ENCODE results near the gene LARP4B.

LARP4B gene

GRCh38 chr10:931326-932318 lies at the start of gene LARP4B:
TSS of gene LARP4B (minus strand) at chr10:931705. CDS start at chr10:885721, 45,984 bp downstream.
- DNase-seq: peak; percentile 37

GRCh38 chr10:980468-981093 lies 49.1 kb upstream of the LARP4B start:
- DNase-seq: no peak

GRCh38 chr10:978826-979421 lies 47.4 kb upstream of the LARP4B start:
- no peak for DNase-seq

GRCh38 chr10:976316-976715 lies 44.8 kb upstream of the LARP4B start:
- DNase-seq: no peak

- peak; percentile 35 for DNase-seq
Measured at GRCh38 chr10:974785-975074, 43.2 kb upstream of the LARP4B start.

GRCh38 chr10:974038-974784 lies 42.7 kb upstream of the LARP4B start:
- peak; percentile 28 for DNase-seq

- no peak for DNase-seq
Measured at GRCh38 chr10:972763-973162, 41.3 kb upstream of the LARP4B start.

GRCh38 chr10:971613-972012 lies 40.1 kb upstream of the LARP4B start:
- DNase-seq: no peak

GRCh38 chr10:971150-971542 lies 39.6 kb upstream of the LARP4B start:
- no peak for DNase-seq

GRCh38 chr10:970311-971149 lies 39.0 kb upstream of the LARP4B start:
- DNase-seq: peak; percentile 62

GRCh38 chr10:969473-970150 lies 38.1 kb upstream of the LARP4B start:
- no peak for DNase-seq

GRCh38 chr10:968546-969199 lies 37.2 kb upstream of the LARP4B start:
- no peak for DNase-seq

- DNase-seq: no peak
Measured at GRCh38 chr10:966466-967235, 35.1 kb upstream of the LARP4B start.

- DNase-seq: no peak
Measured at GRCh38 chr10:964988-965417, 33.5 kb upstream of the LARP4B start.

- DNase-seq: no peak
Measured at GRCh38 chr10:964321-964987, 32.9 kb upstream of the LARP4B start.

GRCh38 chr10:963655-964054 lies 32.1 kb upstream of the LARP4B start:
- no peak for DNase-seq

GRCh38 chr10:963186-963585 lies 31.7 kb upstream of the LARP4B start:
- DNase-seq: no peak

- no peak for DNase-seq
Measured at GRCh38 chr10:962342-962741, 30.8 kb upstream of the LARP4B start.

- DNase-seq: no peak
Measured at GRCh38 chr10:958856-959255, 27.4 kb upstream of the LARP4B start.

- no peak for DNase-seq
Measured at GRCh38 chr10:958106-958505, 26.6 kb upstream of the LARP4B start.
